MM.1S (cell line): ENCODE results near the gene OR4D2.

Experiments used
- EZH2 ChIP-seq: fragments of 300-600 bp; sonication (generic); optimal IDR thresholded peaks from 2 replicates; pipeline ENCODE3; 2017; ENCODE audit warnings: low read depth, mild to moderate bottlenecking, antibody characterized with exemption, low read length, mixed read lengths
- EZH2phosphoT487 ChIP-seq: fragments of 300-600 bp; sonication (generic); IDR thresholded peaks from 2 replicates; pipeline ENCODE4 v1.6.1; 2018; ENCODE audit warnings: antibody characterized with exemption, low read length
- TF ChIP-seq, protein P1 (sequence below): fragments of 300-600 bp; sonication (generic); IDR thresholded peaks from 2 replicates; pipeline ENCODE4 v1.5.1; 2016; ENCODE audit warnings: antibody characterized with exemption, low read length, mixed read lengths

DNA sequence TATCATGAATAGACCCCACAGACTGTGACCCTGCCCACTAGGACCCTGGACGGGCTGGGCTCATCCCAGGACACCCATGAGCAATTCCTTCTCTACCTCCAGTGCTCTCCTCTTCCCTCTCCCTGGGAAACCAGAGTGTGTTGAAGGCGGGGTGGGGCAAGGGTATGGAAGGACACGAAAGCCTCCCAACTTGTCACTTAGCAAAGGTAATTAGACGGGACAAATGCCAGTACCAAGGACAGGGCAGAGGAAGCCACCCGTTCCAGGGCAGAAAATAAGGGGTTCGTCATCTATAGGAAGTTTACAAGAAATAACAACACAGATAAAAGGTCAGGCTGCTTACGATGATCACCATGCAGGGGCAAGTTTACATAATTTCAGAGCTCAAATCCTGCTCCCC lies 20.9 kb downstream of the OR4D2 start:
- TF ChIP-seq, protein P1, sequence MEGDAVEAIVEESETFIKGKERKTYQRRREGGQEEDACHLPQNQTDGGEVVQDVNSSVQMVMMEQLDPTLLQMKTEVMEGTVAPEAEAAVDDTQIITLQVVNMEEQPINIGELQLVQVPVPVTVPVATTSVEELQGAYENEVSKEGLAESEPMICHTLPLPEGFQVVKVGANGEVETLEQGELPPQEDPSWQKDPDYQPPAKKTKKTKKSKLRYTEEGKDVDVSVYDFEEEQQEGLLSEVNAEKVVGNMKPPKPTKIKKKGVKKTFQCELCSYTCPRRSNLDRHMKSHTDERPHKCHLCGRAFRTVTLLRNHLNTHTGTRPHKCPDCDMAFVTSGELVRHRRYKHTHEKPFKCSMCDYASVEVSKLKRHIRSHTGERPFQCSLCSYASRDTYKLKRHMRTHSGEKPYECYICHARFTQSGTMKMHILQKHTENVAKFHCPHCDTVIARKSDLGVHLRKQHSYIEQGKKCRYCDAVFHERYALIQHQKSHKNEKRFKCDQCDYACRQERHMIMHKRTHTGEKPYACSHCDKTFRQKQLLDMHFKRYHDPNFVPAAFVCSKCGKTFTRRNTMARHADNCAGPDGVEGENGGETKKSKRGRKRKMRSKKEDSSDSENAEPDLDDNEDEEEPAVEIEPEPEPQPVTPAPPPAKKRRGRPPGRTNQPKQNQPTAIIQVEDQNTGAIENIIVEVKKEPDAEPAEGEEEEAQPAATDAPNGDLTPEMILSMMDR: no peak
- TF ChIP-seq EZH2 (no peak), EZH2phosphoT487 (no peak)
